HepG2 (cell line): ENCODE measurements around the gene RHBDL1. TPM values are rescaled to one million over a fixed set of nuclear protein-coding genes. Genes with fewer than 3 reads are reported as not detected.

Experiments used
- ATF4 ChIP-seq, 2 experiments: fragments of 450-650 bp in 1 of 2; sonication (generic) in 1 of 2; formaldehyde crosslinking; IDR thresholded peaks; 2 replicates each; pipeline versions ENCODE4 v1.5.0 to v1.8.0; 2020 to 2022; ENCODE audit warnings: mild to moderate bottlenecking in 1 of 2, missing genetic modification reagents in 1 of 2
- FLYWCH1 ChIP-seq: sonication (generic); formaldehyde crosslinking; IDR thresholded peaks from 2 replicates; pipeline ENCODE4 v1.8.1; 2023; ENCODE audit warnings: mild to moderate bottlenecking, missing genetic modification reagents
- FOXO1 ChIP-seq: sonication (generic); formaldehyde crosslinking; IDR thresholded peaks from 2 replicates; pipeline ENCODE4 v1.4.0; 2020; ENCODE audit warnings: missing genetic modification reagents
- GPBP1L1 ChIP-seq: sonication (generic); formaldehyde crosslinking; IDR thresholded peaks from 2 replicates; pipeline ENCODE4 v1.5.0; 2020; ENCODE audit warnings: mild to moderate bottlenecking, missing genetic modification reagents
- HCFC1 ChIP-seq: fragments of 150-350 bp; IDR thresholded peaks from 2 replicates; pipeline ENCODE4 v1.6.1; 2014; ENCODE audit warnings: low read depth, low read length
- IRF1 ChIP-seq: sonication (generic); formaldehyde crosslinking; IDR thresholded peaks from 2 replicates; pipeline ENCODE4 v1.4.0; 2020; ENCODE audit warnings: low read depth, mild to moderate bottlenecking, missing genetic modification reagents
- MAZ ChIP-seq, 2 experiments: sonication (generic) in 1 of 2; formaldehyde crosslinking in 1 of 2; IDR thresholded peaks; 2 replicates each; pipeline versions ENCODE4 v1.5.0 to v1.6.1; 2012 to 2020; ENCODE audit warnings: low read depth in 2 of 2, mild to moderate bottlenecking in 2 of 2, borderline replicate concordance in 1 of 2, improper control_type of control experiment in 1 of 2, low read length in 1 of 2, missing genetic modification reagents in 1 of 2, moderate library complexity in 1 of 2
- NR2F6 ChIP-seq, 2 experiments: IDR thresholded peaks; 2 replicates each; pipeline ENCODE4 v1.6.1; 2016; ENCODE audit warnings: antibody characterized with exemption in 1 of 2, mild to moderate bottlenecking in 1 of 2
- RORA ChIP-seq: sonication (generic); formaldehyde crosslinking; IDR thresholded peaks from 2 replicates; pipeline ENCODE4 v1.5.0; 2020; ENCODE audit warnings: mild to moderate bottlenecking, missing genetic modification reagents, moderate library complexity
- RXRA ChIP-seq: sonication (generic); formaldehyde crosslinking; IDR thresholded peaks from 2 replicates; pipeline ENCODE4 v1.5.1; 2020; ENCODE audit warnings: missing genetic modification reagents
- YY1 ChIP-seq: IDR thresholded peaks from 2 replicates; pipeline ENCODE4 v1.6.1; 2011; ENCODE audit warnings: low read length, low read depth, moderate library complexity, mild to moderate bottlenecking; ENCODE audit not compliant: insufficient read depth, insufficient replicate concordance
- ZC3H13 ChIP-seq: sonication (generic); formaldehyde crosslinking; IDR thresholded peaks from 2 replicates; pipeline ENCODE4 v1.8.1; 2023; ENCODE audit warnings: mild to moderate bottlenecking, missing genetic modification reagents, moderate library complexity
- ZKSCAN1 ChIP-seq: fragments of 150-350 bp; IDR thresholded peaks from 2 replicates; pipeline ENCODE4 v1.6.1; 2014; ENCODE audit warnings: low read length
- ZNF296 ChIP-seq: sonication (generic); formaldehyde crosslinking; conservative IDR thresholded peaks from 2 replicates; pipeline ENCODE4 v1.5.0; 2020; ENCODE audit warnings: mild to moderate bottlenecking, missing genetic modification reagents
- ZNF354B ChIP-seq: sonication (generic); formaldehyde crosslinking; IDR thresholded peaks from 2 replicates; pipeline ENCODE4 v1.8.0; 2022; ENCODE audit warnings: mild to moderate bottlenecking, missing genetic modification reagents
- ZNF362 ChIP-seq: sonication (generic); formaldehyde crosslinking; IDR thresholded peaks from 2 replicates; pipeline ENCODE4 v1.4.0; 2020; ENCODE audit warnings: missing genetic modification reagents, mild to moderate bottlenecking, borderline replicate concordance
- ZNF451 ChIP-seq: sonication (generic); formaldehyde crosslinking; IDR thresholded peaks from 2 replicates; pipeline ENCODE4 v1.5.0; 2020; ENCODE audit warnings: mild to moderate bottlenecking, missing genetic modification reagents
- ZNF513 ChIP-seq: sonication (generic); formaldehyde crosslinking; conservative IDR thresholded peaks from 2 replicates; pipeline ENCODE4 v1.5.0; 2020; ENCODE audit warnings: missing genetic modification reagents
- ZNF7 ChIP-seq: IDR thresholded peaks from 2 replicates; pipeline ENCODE4 v1.6.1; 2016; ENCODE audit warnings: missing biosample characterization, missing genetic modification reagents
- ZNF800 ChIP-seq: sonication (generic); formaldehyde crosslinking; IDR thresholded peaks from 2 replicates; pipeline ENCODE4 v1.4.0; 2020; ENCODE audit warnings: missing genetic modification reagents
- polyA plus RNA-seq, 8 experiments: library from polyadenylated mRNA; depleted of rRNA in 3 of 8; stranded (reverse) in 7 of 8; unstranded in 1 of 8; fragments of >200 nt; fragmentation: Illumina TruSeq in 4 of 8; extraction: Trizol in 4 of 8; gene quantifications; 2 replicates each; pipeline versions ENCODE4 v1.2.1 to v1.2.3, GENCODE V29; 2011 to 2016; ENCODE audit warnings: low read depth in 4 of 8, missing spikeins in 1 of 8, mixed read lengths in 1 of 8; ENCODE audit not compliant: insufficient read depth in 1 of 8
- total RNA-seq, 5 experiments: library from RNA; depleted of rRNA; stranded (reverse); fragments of >200 nt; fragmentation: Illumina TruSeq; extraction: Trizol; gene quantifications; 2 replicates each; pipeline ENCODE4 v1.2.3, GENCODE V29; 2016; ENCODE audit warnings: low read depth in 1 of 5

The RHBDL1 gene
- total and polyA plus RNA-seq, 2 of the 13 experiments (the other 11 are each of a cell fraction or from before 2014, with no cell fraction given) = 1.8 to 3.8 TPM

- TF ChIP-seq ZNF513 (CRISPR knock-in tag) (no peak), GPBP1L1 (CRISPR knock-in tag) (no peak), HCFC1 (no peak), NR2F6 (IDR thresholded peaks at IDR 0.05) (no peak), NR2F6 (CRISPR knock-in tag; IDR thresholded peaks at IDR 0.05) (no peak), RXRA (CRISPR knock-in tag) (0 out of 2 replicates have a peak, but pooled peaks have one; percentile 28), ZNF296 (CRISPR knock-in tag) (no peak), ZNF362 (CRISPR knock-in tag) (no peak), RORA (no peak), ZNF451 (no peak), ZNF354B (no peak), FOXO1 (CRISPR knock-in tag) (no peak), ZKSCAN1 (no peak), IRF1 (no peak), ZNF7 (no peak), FLYWCH1 (no peak), ZC3H13 (CRISPR knock-in tag) (peak; percentile 80), ATF4 (CRISPR knock-in tag; IDR thresholded peaks at IDR 0.05) (0 out of 4 replicates have a peak, but pooled peaks of 1 of the 2 experiments have one; percentile 20), YY1 (no peak), MAZ (IDR thresholded peaks at IDR 0.05; ENCODE audit: borderline replicate concordance, low read depth, low read length) (no peak), MAZ (CRISPR knock-in tag; IDR thresholded peaks at IDR 0.05; ENCODE audit: low read depth) (no peak), ZNF800 (no peak; the same call in 1 of the 2 replicates)
Measured at GRCh38 chr16:720447-720989, 45.0 kb downstream of the RHBDL1 start (continued).
